Forelimb muscle (tissue), 1 donor: ENCODE data around the gene COX5A. TPM values are rescaled to one million over a fixed set of nuclear protein-coding genes. Genes with fewer than 3 reads are reported as not detected.
A peak's percentile ranks its signal among the peaks of the same experiment; 100 is the strongest.
"Not testable (repeated sequence)": the region's sequence is repeated elsewhere in the genome, so short reads cannot be mapped to it uniquely, and the experiment has no call there.

ENCODE experiments used
- DNase-seq: peaks from one replicate; pipeline ENCODE4 v3.0.0-alpha.2; 2013; ENCODE audit warnings: low read depth
- polyA plus RNA-seq: library from polyadenylated mRNA; unstranded; fragments of 120-200 nt; gene quantifications from one replicate; pipeline ENCODE4 v1.2.1, GENCODE V29; 2013; ENCODE audit not compliant: insufficient read length

The COX5A gene
- polyA plus RNA-seq, 1 donor, result 249 TPM

DNA sequence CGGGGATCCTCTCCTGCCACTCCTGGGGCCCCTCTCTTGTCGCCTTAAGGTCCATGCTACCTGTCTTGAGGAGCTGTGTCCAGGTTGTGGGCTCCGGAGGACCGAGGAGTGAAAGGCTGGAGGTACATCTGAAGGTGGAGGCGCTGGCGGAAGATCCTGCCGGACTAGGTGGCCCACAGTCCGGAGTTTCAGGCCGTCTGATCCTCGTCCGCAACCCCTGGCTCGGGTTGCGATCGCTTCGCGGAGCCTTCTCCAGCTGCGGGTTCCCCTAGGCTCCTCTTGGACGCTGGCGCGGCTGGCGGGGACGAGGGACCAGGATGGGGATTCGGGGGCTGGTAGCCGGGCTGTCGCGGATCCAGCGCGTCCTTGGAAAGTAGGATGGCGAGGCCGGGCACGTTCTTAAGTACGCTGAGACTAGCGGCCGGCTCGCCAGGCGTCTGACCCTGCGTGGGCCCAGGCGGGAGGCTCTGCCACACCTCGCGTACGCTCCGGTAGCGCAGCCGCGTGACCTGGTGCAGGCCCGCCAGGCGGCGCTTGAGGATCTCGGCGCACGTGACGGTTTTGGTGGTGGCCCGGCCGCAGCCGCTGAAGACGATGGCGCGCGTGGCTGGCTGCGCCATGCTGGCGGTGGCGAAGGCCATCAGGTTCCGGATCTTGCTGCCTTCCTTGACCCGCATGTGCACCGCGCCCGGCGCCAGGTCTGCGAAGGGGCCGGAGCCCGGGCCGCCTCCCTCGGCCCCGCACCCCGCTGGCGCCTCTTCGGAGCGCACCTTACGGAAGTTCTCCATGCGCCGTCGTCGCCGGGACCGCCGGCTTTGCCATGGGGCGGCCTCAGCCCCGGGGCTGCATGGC is 18.1 kb upstream of the COX5A start:
- no peak for DNase-seq

- no peak for DNase-seq
Measured at GRCh38 chr15:74955017-74955416, 17.1 kb upstream of the COX5A start.

DNA sequence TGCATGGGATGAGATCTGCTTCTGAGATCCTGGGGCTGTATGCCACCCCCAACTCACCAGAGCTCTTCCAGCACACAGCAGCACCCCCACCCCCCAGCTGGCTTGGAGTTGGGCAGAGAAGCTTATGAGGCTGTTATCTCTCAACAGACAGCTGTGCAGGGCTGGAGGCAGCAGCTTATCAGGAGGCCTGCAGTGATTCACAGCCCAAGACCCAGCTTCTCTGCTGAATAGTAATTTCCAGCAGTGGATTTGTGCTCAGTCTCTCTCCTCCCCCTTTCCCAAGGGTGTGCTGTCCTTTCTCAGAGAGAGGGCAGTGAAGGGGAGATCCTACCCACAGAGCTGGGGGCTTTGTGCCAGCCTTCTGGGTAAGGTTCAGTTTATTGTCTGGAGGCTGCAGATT is 16.6 kb upstream of the COX5A start:
- no peak for DNase-seq

DNA sequence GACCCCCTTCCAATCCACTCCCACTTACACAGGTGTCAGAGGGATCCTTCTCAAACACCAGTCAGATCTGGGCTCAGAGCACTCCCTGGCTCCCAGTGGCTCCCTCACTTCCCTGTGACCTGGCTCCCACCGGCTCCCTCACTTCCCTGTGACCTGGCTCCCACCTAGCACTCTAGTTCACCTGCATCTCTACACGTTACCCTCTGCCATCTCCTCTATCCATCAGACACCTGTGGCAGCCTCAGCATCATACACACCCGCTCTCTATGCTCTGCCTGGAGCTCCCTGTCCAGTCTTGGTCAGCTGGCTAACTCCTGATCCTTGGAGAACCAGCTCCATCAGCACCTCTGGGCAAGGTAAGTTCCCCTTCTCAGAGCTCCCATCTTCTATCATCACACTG is 13.1 kb upstream of the COX5A start:
- no peak for DNase-seq

DNA sequence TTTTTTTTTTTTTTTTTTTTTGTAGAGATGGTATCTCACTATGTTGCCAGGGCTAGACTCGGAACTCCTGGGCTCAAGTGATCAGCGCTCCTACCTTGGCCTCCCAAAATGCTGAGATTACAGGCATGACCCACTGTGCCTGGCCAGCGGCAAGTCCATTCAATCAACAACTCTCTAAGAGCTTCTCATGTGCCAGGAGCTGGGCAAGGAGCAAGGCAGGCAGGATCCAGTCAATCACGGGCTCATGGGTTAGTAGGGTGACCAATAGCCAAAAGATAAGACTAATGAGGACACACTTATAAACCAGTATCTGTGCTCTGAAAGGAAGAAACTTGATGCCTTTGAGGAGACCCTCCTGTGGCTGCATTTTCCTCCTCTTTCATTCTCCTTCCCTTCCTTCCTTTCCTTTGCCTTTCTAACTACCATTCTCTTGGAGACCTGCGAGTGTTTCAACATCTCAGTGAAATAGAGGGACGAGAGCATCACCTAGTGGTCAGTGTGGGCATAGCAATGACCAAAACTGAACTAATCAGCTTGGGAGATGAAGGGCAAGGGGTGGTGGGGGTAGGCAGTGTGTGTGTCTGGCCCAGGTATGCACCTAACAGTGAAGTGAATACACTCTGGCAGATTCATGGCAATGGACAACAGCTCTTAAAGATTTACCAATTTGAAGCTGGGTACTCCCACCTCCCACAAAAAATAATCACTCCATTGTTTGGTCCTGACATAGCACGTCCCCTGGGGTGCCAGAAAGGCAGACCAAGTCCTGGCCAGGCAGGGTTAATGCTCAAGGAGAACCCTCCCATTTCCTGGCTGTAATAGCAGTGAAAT is 12.4 kb upstream of the COX5A start:
- DNase-seq, result peak; percentile 52

DNA sequence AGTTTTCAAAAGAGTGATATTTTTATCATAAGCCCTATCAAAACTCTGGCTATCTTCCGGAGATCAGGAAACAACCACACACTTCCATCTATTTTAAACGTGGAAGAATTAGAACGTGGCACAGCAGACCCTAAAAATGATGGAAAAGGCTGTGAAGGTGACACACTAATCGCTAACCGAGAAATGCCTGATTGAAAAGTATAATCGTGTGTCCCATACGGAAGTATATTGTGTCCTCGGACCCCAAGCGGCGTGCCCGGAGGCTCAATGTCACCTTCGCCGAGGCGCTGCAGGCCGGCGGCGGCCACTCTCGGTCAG is 642 bp downstream of the COX5A start:
- DNase-seq, result no peak

DNA sequence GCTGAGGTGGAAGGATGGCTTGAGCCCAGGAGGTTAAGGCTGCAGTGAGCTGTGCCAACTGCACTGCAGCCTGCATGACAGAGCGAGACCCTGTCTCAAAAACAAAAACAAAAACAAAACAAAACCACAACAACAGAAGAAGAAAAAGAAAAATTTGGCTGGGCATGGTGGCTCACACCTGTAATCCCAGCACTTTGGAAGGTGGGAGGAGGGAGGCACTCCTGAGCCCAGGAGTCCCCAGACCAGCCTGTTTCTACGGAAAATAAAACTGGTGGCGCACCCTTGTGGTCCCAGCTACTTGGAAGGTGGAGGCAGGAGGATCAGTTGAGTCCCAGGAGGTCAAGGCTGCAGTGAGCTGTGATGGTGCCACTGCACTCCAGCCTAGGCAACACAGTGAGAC is 2.7 kb downstream of the COX5A start:
- not testable (repeated sequence) for DNase-seq

DNA sequence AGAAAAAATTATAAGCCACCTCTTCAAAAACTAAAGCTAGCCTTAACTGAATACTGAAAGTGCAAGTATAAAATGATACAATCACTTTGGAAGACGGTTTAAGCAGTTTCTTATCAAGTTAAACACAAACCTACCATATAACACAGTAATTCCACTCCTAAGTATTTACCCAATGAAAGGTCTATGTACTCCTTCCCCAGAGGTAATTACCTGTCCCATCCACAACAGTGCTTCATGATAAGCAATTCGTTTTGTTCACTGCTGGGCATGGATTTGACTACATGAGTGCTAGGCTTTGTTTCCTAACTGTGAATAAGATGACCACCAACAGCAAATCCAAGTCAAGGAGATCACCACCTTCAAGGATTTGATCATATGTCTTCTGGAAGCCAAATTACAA is 4.3 kb downstream of the COX5A start:
- DNase-seq, result no peak

- DNase-seq, result no peak
Measured at GRCh38 chr15:74928771-74929198, 9.1 kb downstream of the COX5A start.

- no peak for DNase-seq
Measured at GRCh38 chr15:74924525-74924924, 13.3 kb downstream of the COX5A start.

- DNase-seq, result no peak
Measured at GRCh38 chr15:74920456-74920855, 17.4 kb downstream of the COX5A start.

GRCh38 chr15:74917676-74918075 is 20.2 kb downstream of the COX5A start:
- DNase-seq, result no peak

GRCh38 chr15:74913799-74914198 is 24.1 kb downstream of the COX5A start:
- not testable (repeated sequence) for DNase-seq

- no peak for DNase-seq
Measured at GRCh38 chr15:74913041-74913440, 24.8 kb downstream of the COX5A start.

- no peak for DNase-seq
Measured at GRCh38 chr15:74908635-74909034, 29.2 kb downstream of the COX5A start.

- DNase-seq, result no peak
Measured at GRCh38 chr15:74907163-74907870, 30.6 kb downstream of the COX5A start.

GRCh38 chr15:74906450-74907162 is 31.3 kb downstream of the COX5A start, which contains the start of gene FAM219B:
Gene FAM219B (minus strand): TSS chr15:74906851. CDS start chr15:74906800, 51 bp downstream.
- peak; percentile 69 for DNase-seq

- no peak for DNase-seq
Measured at GRCh38 chr15:74906067-74906449, 31.8 kb downstream of the COX5A start.

DNA sequence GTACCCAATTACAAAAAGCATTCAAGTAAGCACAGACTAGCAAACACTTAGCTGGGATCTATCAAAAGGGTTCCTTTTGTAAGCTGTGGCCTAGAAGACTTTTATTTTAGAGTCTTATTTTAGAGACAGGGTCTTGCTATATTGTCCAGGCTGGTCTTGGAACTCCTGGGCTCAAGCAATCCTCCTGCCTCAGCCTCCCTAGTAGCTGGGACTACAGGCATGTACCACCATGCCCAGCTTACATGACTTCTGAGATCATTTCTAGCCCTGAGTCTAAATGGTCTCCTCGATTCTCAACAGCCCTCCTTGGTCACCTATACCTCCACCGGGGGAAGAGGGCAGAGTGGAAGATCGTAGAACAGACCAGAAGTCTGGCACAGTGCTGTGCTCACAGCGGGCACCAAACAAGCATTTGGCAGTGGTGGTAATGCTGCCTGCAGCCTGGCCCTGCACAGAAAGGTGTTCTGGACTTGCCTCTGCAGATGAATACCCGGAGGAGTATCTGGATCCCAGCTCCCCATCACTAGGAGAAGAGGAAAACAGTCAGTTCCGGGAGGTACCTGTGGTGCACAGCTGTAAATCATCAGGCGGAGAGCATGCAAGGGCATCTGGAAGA is 33.6 kb downstream of the COX5A start:
- DNase-seq, result no peak

DNA sequence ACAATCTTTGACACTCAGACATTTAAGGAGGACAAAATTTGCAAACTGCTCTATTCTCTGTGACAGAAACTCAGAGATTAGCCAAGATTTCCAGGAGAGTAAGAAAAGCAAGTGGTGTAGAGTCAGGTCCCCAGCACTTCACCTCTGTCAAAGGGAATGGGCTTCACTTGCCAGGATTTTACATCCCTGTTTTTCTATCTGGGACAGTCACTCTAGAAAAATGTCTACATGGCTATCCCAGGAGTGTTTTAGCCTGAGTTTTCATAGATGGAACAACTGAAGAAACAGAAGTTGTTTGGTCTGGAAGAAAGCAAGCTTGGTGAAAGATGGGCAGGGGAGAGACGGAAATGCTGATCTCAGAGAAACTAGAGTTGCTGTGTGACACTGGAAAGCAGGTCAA is 34.2 kb downstream of the COX5A start:
- DNase-seq, result no peak
